GM19463 (cell line): Measurements from ENCODE around the gene FGF22.

ENCODE experiments used
- ATAC-seq: cut with Tn5 transposase; IDR thresholded peaks from one replicate; pipeline ENCODE4 v1.9.1; 2021; ENCODE audit warnings: mild to moderate bottlenecking, moderate library complexity; ENCODE audit not compliant: unreplicated experiment

The FGF22 gene

GRCh38 chr19:640606-641189, 1.0 kb downstream of the FGF22 start:
- ATAC-seq = no peak

- ATAC-seq = no peak
These were observed 2.0 kb downstream of the FGF22 start for GRCh38 chr19:641702-642101.

GRCh38 chr19:642767-643727, 3.4 kb downstream of the FGF22 start:
- no peak for ATAC-seq

GRCh38 chr19:643736-644135, 4.1 kb downstream of the FGF22 start:
- ATAC-seq = no peak

GRCh38 chr19:644363-644762, 4.7 kb downstream of the FGF22 start:
- ATAC-seq = no peak

GRCh38 chr19:644789-645188, 5.1 kb downstream of the FGF22 start:
- no peak for ATAC-seq

GRCh38 chr19:645912-646778, 6.5 kb downstream of the FGF22 start:
- ATAC-seq = no peak

- no peak for ATAC-seq
These were observed 7.3 kb downstream of the FGF22 start for GRCh38 chr19:646779-647565.

GRCh38 chr19:647566-648284, 8.0 kb downstream of the FGF22 start:
- no peak for ATAC-seq

GRCh38 chr19:648305-648704, 8.6 kb downstream of the FGF22 start:
- ATAC-seq = no peak

GRCh38 chr19:648904-649801, 9.5 kb downstream of the FGF22 start:
- no peak for ATAC-seq

GRCh38 chr19:650121-650520, 10.4 kb downstream of the FGF22 start:
- no peak for ATAC-seq

- ATAC-seq = no peak
These were observed 11.6 kb downstream of the FGF22 start for GRCh38 chr19:651114-651818.

GRCh38 chr19:651991-652390, 12.3 kb downstream of the FGF22 start:
- ATAC-seq = no peak

GRCh38 chr19:652467-653389, 13.0 kb downstream of the FGF22 start:
- no peak for ATAC-seq

- no peak for ATAC-seq
These were observed 13.7 kb downstream of the FGF22 start for GRCh38 chr19:653425-653824.

GRCh38 chr19:655691-656090, 16.0 kb downstream of the FGF22 start:
- ATAC-seq = no peak
